ENCODE results near the gene TAS2R14.

Gene TAS2R14

GRCh38 chr12:10939163-10939562, at the start of gene TAS2R14:
Gene TAS2R14 (minus strand): TSS chr12:10939263. CDS start chr12:10939207, 56 bp downstream.
- no peak for DNase-seq

- no peak for DNase-seq
These were observed 47.7 kb upstream of the TAS2R14 start, which contains the start of gene TAS2R50 for GRCh38 chr12:10986812-10987211. Gene TAS2R50 (minus strand): TSS chr12:10986912. CDS start chr12:10986860, 52 bp downstream.

GRCh38 chr12:10982244-10982643, 43.2 kb upstream of the TAS2R14 start:
- no peak for DNase-seq

GRCh38 chr12:10974965-10975364, 35.9 kb upstream of the TAS2R14 start:
- no peak for DNase-seq

GRCh38 chr12:10968765-10969456, 29.8 kb upstream of the TAS2R14 start:
- DNase-seq, result no peak

- no peak for DNase-seq
These were observed 28.3 kb upstream of the TAS2R14 start for GRCh38 chr12:10967409-10967808.

GRCh38 chr12:10966314-10966713, 27.3 kb upstream of the TAS2R14 start:
- no peak for DNase-seq

- no peak for DNase-seq
These were observed 26.4 kb upstream of the TAS2R14 start for GRCh38 chr12:10965476-10965875.

GRCh38 chr12:10960211-10960610, 21.1 kb upstream of the TAS2R14 start:
- DNase-seq, result no peak

- no peak for DNase-seq
These were observed 20.7 kb upstream of the TAS2R14 start for GRCh38 chr12:10959804-10960203.

GRCh38 chr12:10957741-10958140, 18.7 kb upstream of the TAS2R14 start:
- DNase-seq, result no peak

- DNase-seq, result no peak
These were observed 17.0 kb upstream of the TAS2R14 start for GRCh38 chr12:10956085-10956484.

- DNase-seq, result no peak
These were observed 13.6 kb upstream of the TAS2R14 start for GRCh38 chr12:10952645-10953044.

- DNase-seq, result no peak
These were observed 4.1 kb upstream of the TAS2R14 start for GRCh38 chr12:10943167-10943566.

GRCh38 chr12:10941916-10942607, 3.0 kb upstream of the TAS2R14 start:
- DNase-seq, result peak; percentile 11

- no peak for DNase-seq
These were observed 2.3 kb upstream of the TAS2R14 start for GRCh38 chr12:10941369-10941768.

- no peak for DNase-seq
These were observed 1.3 kb upstream of the TAS2R14 start for GRCh38 chr12:10940389-10940788.

- DNase-seq, result no peak
These were observed 2.6 kb downstream of the TAS2R14 start for GRCh38 chr12:10936506-10936905.

- DNase-seq, result no peak
These were observed 10.2 kb downstream of the TAS2R14 start, which contains the start of gene PRH2 for GRCh38 chr12:10928746-10929286. Gene PRH2 (plus strand): TSS chr12:10929236. CDS start chr12:10929274, 38 bp downstream.

- DNase-seq, result no peak
These were observed 12.8 kb downstream of the TAS2R14 start for GRCh38 chr12:10926269-10926668.

GRCh38 chr12:10919809-10920208, 19.3 kb downstream of the TAS2R14 start:
- DNase-seq, result no peak

- no peak for DNase-seq
These were observed 28.7 kb downstream of the TAS2R14 start for GRCh38 chr12:10910380-10910779.

- no peak for DNase-seq
These were observed 29.6 kb downstream of the TAS2R14 start, which contains the start of gene TAS2R13 for GRCh38 chr12:10909462-10909861. Gene TAS2R13 (minus strand): TSS chr12:10909562. CDS start chr12:10909298, 264 bp downstream.

GRCh38 chr12:10904686-10905085, 34.4 kb downstream of the TAS2R14 start:
- no peak for DNase-seq

All from activated T-cell treated with anti-CD3 and anti-CD28 coated beads, Interleukin-2, amount 50 U/mL, for 1 hour (primary cell).